ENCODE results near the gene RRAGA. TPM values are rescaled to one million over a fixed set of nuclear protein-coding genes. Genes with fewer than 3 reads are reported as not detected.
"Not testable (repeated sequence)": the region's sequence is repeated elsewhere in the genome, so short reads cannot be mapped to it uniquely, and the experiment has no call there.

Gene RRAGA
- total RNA-seq, 1 donor from 2014 or later = 56.8 TPM

DNA sequence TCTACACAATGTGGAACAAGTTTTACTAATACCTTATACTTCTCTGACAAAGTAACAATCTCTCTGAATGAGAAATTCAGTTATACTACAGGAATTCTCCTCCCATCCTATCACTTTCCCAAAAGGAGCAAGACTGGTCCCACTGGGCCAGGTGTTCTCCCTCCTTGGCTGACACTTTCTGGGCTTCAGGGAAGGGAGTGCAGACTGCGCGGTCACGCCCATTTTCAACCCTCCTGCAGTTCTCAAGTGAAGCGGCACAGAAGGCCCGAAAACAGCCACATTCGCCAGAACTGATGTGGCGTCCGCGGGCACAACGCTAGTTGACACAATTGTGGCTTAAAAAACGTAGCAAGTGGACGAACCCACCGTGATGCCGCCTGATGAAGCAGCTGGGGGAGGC is 16.8 kb upstream of the RRAGA start:
- no peak overlapping the region for H3K27ac Mint-ChIP-seq
- no peak overlapping the region for H3K4me3 Mint-ChIP-seq
- DNase-seq (ENCODE audit: low spot score) = no peak
- intact Hi-C loops (cut with micrococcal nuclease) = no loop called here
- peaks cover 9% of the 10 kb centered on the region for H3K27me3 Mint-ChIP-seq (ENCODE audit: insufficient read depth)
- H3K36me3 Mint-ChIP-seq (ENCODE audit: low read depth) = no peaks in the 10 kb centered on the region
- H3K4me1 Mint-ChIP-seq (ENCODE audit: low read depth) = no peaks in the 10 kb centered on the region
- H3K9me3 Mint-ChIP-seq = no peaks in the 10 kb centered on the region

DNA sequence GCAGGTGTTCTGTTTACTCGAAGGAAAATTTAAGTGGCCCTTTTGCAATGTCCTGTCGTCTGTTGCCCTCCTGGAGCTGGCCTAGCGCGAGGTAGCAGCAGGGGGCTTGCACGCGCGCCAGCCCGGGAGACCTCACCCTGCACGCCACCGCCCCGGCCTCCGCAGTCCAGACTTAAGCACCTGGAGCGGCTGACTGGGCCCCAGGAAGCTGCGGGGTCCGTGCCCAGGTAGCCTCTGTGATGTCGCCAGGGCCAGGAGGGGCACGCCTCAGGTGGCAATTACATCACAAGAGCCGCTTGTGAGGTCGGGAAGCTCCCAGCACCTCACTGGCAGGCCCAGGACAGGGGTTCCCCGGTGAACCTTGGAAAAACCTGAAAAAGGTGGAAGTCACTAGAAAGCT is 16.2 kb upstream of the RRAGA start, which contains the start of gene SAXO1:
SAXO1 (minus strand) TSS at position 195 of the 400 bp plus-strand sequence. CDS start 301 bp downstream, outside the sequence.
- intact Hi-C loops (cut with micrococcal nuclease) = no loop called here
- Mint-ChIP-seq H3K36me3 (ENCODE audit: low read depth) (no peaks in the 10 kb centered on the region), H3K4me1 (ENCODE audit: low read depth) (no peaks in the 10 kb centered on the region), H3K4me3 (no peak within 1 kb of the TSS), H3K27ac (no peak within 1 kb of the TSS), H3K27me3 (ENCODE audit: insufficient read depth) (peaks cover 9% of the 10 kb centered on the region), H3K9me3 (no peaks in the 10 kb centered on the region)
- DNase-seq (ENCODE audit: low spot score) = no peak

DNA sequence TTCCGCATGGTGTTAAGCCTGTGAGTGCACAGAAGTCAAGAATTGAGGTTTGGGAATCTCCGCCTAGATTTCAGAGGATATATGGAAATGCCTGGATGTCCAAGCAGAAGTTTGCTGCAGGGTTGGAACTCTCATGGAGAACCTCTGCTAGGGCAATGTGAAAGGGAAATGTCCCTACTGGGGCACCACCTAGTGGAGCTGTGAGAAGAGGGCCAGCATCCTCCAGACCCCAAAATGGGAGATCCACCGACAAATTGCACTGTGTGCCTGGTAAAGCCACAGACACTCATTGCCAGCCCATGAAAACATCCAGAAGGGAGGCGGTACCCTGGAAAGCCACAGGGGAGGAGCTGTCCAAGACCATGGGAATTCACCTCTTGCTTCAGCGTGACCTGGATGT is 12.6 kb upstream of the RRAGA start:
- intact Hi-C loops (cut with micrococcal nuclease) = no loop called here
- no peak for DNase-seq (ENCODE audit: low spot score)
- Mint-ChIP-seq H3K4me1 (ENCODE audit: low read depth) (no peaks in the 10 kb centered on the region), H3K27me3 (ENCODE audit: insufficient read depth) (peaks cover 5% of the 10 kb centered on the region), H3K9me3 (no peaks in the 10 kb centered on the region), H3K27ac (no peak overlapping the region), H3K36me3 (ENCODE audit: low read depth) (no peaks in the 10 kb centered on the region), H3K4me3 (no peak overlapping the region)

DNA sequence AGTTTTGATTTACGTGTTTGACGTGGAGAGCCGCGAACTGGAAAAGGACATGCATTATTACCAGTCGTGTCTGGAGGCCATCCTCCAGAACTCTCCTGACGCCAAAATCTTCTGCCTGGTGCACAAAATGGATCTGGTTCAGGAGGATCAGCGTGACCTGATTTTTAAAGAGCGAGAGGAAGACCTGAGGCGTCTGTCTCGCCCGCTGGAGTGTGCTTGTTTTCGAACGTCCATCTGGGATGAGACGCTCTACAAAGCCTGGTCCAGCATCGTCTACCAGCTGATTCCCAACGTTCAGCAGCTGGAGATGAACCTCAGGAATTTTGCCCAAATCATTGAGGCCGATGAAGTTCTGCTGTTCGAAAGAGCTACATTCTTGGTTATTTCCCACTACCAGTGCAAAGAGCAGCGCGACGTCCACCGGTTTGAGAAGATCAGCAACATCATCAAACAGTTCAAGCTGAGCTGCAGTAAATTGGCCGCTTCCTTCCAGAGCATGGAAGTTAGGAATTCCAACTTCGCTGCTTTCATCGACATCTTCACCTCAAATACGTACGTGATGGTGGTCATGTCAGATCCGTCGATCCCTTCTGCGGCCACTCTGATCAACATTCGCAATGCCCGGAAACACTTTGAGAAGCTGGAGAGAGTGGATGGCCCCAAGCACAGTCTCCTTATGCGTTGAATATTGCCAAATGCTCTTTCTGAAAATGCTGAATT is 850 bp downstream of the RRAGA start:
- peaks cover 43% of the 10 kb centered on the region for H3K4me1 Mint-ChIP-seq (ENCODE audit: low read depth)
- H3K4me3 Mint-ChIP-seq = peak overlapping the region; percentile 96
- intact Hi-C loops (cut with micrococcal nuclease) = loop anchor here (1.0 kb wide), 10 partner anchors 52 to 407 kb away; partner anchors contain the start of genes DENND4C, HAUS6, PLIN2 and RPS6
- H3K27ac Mint-ChIP-seq = peak overlapping the region; percentile 89
- H3K27me3 Mint-ChIP-seq (ENCODE audit: insufficient read depth) = no peaks in the 10 kb centered on the region
- H3K36me3 Mint-ChIP-seq (ENCODE audit: low read depth) = peaks cover 7% of the 10 kb centered on the region
- no peak for DNase-seq (ENCODE audit: low spot score)
- no peaks in the 10 kb centered on the region for H3K9me3 Mint-ChIP-seq

DNA sequence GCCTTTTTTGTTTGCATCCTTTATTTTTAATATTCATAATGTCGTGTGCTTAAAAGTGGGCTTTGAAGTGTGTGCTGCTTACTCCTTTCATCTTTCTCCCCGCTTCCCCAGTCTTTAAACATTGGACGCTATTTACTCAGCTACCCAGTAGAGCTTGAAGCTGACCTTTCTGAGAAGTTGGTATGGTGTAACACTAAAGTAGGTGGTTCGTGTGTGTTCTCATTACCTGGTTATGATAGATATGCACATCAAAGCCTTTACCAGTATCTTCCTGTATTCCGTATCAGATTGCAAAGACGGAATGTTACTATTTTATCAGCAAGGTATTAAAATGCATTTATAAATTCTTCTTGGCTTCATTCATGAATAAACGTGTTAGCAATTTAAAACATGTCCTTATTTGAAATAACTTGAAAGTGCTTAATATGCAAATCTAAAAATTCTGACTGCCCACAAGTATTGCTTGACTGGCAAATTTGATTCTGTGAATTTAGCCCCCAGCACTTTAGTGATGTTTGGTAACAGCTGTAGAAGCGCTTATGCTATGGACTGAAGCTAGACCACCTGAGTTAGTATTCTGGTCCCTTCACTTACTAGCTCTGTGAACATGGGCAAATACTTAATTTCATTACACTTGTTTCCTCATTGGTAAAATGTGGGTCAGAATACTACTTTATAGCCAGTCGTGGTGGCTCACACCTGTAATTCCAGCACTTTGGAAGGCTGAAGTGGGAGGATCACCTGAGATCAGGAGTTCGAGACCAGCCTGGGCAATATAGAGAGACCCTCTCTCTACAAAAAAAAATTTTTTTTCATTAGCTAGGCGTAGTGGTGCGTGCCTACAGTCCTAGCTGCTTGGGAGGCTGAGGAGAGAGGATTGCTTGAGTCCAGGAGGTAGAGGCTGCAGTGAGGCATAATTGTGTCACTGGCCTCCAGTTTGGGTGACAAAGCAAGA is 1.7 kb downstream of the RRAGA start:
- peak overlapping the region; percentile 89 for H3K27ac Mint-ChIP-seq
- peaks cover 43% of the 10 kb centered on the region for H3K4me1 Mint-ChIP-seq (ENCODE audit: low read depth)
- H3K9me3 Mint-ChIP-seq = no peaks in the 10 kb centered on the region
- H3K36me3 Mint-ChIP-seq (ENCODE audit: low read depth) = peaks cover 9% of the 10 kb centered on the region
- peak overlapping the region; percentile 96 for H3K4me3 Mint-ChIP-seq
- intact Hi-C loops (cut with micrococcal nuclease) = no loop called here
- no peaks in the 10 kb centered on the region for H3K27me3 Mint-ChIP-seq (ENCODE audit: insufficient read depth)
- DNase-seq (ENCODE audit: low spot score) = no peak

DNA sequence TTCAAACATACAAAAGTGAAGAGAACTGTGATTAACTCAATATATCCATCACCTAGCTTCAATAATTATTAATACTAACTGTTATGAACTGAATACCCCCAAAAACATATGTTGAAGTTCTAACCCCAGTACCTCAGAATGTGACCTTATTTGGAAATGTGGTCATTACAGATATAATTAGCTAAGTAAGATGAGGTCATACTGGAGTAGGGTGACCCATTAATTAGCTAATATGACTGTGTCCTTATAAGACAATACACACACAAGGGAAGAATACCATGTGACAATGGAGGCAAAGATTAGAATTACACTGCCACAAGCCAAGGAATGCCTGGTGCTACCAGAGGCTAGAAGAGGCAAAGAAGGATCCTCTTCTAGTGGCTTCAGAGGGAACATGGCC is 7.8 kb downstream of the RRAGA start:
- H3K4me1 Mint-ChIP-seq (ENCODE audit: low read depth) = peaks cover 5% of the 10 kb centered on the region
- H3K27ac Mint-ChIP-seq = no peak overlapping the region
- H3K4me3 Mint-ChIP-seq = no peak overlapping the region
- peaks cover 61% of the 10 kb centered on the region for H3K36me3 Mint-ChIP-seq (ENCODE audit: low read depth)
- H3K27me3 Mint-ChIP-seq (ENCODE audit: insufficient read depth) = no peaks in the 10 kb centered on the region
- intact Hi-C loops (cut with micrococcal nuclease) = no loop called here
- no peaks in the 10 kb centered on the region for H3K9me3 Mint-ChIP-seq
- no peak for DNase-seq (ENCODE audit: low spot score)

DNA sequence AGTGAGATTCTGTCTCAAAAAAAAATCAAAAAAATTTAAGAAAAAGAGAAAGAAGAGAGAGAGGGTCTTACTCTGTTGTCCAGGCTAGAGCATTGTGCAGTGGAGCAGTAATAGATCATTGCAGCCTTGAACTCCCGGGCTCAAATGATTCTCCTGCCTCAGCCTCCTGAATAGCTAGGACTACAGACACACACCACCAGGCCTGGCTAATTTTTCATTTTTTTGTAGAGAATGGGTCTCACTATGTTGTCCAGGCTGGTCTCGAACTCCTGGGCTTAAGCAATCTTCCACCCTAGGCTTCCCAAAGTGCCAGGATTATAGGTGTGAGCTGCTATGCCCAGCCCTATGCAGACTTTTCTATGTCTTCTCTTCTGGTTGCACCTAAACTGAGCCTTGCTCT is 25.0 kb downstream of the RRAGA start:
- intact Hi-C loops (cut with micrococcal nuclease) = no loop called here
- H3K27ac Mint-ChIP-seq = no peak overlapping the region
- peaks cover 38% of the 10 kb centered on the region for H3K36me3 Mint-ChIP-seq (ENCODE audit: low read depth)

DNA sequence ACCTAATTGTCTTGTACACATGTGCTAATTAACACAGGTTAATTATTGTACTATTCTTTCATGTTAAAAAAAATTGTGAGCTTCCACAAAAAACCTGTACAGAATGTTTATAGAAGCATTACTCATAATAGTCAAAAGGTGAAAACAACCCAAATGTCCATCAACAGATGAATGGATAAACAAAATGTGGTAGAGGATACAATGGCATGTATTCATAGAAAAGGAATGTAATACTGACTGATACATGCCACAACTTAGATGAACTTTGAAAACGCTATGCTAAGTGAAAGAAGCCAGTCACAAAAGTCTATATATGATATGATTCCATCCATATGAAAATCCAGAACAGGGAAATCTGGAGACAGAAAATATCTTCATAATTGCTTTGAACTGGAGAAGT is 25.6 kb downstream of the RRAGA start:
- H3K4me1 Mint-ChIP-seq (ENCODE audit: low read depth) = no peaks in the 10 kb centered on the region
- H3K27ac Mint-ChIP-seq = no peak overlapping the region
- H3K9me3 Mint-ChIP-seq = no peaks in the 10 kb centered on the region
- no peak overlapping the region for H3K4me3 Mint-ChIP-seq
- intact Hi-C loops (cut with micrococcal nuclease) = no loop called here
- no peak for DNase-seq (ENCODE audit: low spot score)
- peaks cover 36% of the 10 kb centered on the region for H3K36me3 Mint-ChIP-seq (ENCODE audit: low read depth)
- no peaks in the 10 kb centered on the region for H3K27me3 Mint-ChIP-seq (ENCODE audit: insufficient read depth)

More for the DNA sequence above, 25.0 kb downstream of the RRAGA start:
- no peak for DNase-seq (ENCODE audit: low spot score)
- Mint-ChIP-seq H3K4me1 (ENCODE audit: low read depth) (no peaks in the 10 kb centered on the region), H3K9me3 (no peaks in the 10 kb centered on the region), H3K4me3 (no peak overlapping the region), H3K27me3 (ENCODE audit: insufficient read depth) (no peaks in the 10 kb centered on the region)

DNA sequence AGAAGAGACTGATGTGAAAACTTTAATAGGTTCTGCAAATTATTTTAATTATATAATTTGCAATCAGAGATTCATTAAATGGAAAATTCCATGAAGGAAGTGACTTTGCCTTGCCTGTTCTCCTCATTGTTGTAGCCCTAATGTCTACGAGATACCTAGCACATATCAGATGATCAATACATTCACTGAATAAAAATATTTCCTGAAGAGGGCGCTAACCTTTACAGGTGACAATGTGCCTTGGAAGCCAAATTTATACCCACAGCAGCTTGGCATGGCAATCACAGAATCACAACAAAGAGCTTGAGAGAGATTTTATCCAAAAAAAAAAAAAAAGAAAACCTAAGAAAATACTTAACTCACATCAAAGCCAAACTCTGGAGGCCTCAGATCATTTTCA is 36.1 kb downstream of the RRAGA start:
- H3K36me3 Mint-ChIP-seq (ENCODE audit: low read depth) = peaks cover 26% of the 10 kb centered on the region
- intact Hi-C loops (cut with micrococcal nuclease) = loop anchor here (1.0 kb wide), 3 partner anchors 17 to 372 kb away; partner anchors contain the start of gene HAUS6
- no peaks in the 10 kb centered on the region for H3K27me3 Mint-ChIP-seq (ENCODE audit: insufficient read depth)
- H3K9me3 Mint-ChIP-seq = no peaks in the 10 kb centered on the region
- H3K4me3 Mint-ChIP-seq = no peak overlapping the region
- DNase-seq (ENCODE audit: low spot score) = no peak
- peaks cover 5% of the 10 kb centered on the region for H3K4me1 Mint-ChIP-seq (ENCODE audit: low read depth)
- H3K27ac Mint-ChIP-seq = peak overlapping the region; percentile 48

DNA sequence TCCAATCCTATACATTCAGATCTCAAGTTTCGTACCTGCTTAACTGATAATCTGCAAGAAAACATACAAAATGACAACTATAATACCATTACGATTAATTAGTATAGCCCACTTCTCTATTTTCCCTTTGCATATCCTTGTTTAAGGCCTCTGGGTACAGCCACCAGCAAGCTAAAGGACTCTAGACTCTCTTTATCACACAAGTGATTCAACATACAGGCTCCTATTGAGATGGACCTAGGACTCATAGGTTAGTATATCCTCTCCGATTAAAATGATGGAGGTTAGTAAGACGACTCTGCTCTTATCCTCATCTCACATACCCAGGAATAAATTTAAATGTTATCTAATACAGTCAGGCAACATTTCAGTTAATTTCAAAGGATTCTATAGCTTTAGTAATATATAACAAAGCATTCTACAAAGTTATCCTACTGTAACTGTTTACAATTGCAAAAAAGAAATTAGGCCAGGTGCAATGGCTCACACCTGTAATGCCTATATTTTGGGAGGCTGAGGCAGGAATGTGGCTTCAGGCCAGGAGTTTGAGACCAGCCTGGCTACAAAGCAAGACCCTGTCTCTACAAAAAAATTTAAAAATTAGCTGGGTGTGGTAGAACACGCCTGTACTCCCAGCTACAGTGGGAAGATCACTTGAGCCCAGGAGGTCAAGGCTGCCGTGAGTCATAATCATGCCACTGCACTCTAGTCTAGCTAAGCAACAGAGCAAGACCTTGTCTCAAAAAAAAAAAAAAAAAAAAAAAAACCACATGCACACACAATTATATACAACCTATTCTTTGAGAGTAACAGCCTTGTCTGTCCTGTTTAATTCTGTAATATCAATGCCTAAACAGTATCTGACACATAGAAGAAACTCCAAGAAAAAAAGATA is 38.1 kb downstream of the RRAGA start:
- H3K27ac Mint-ChIP-seq = no peak overlapping the region
- peaks cover 29% of the 10 kb centered on the region for H3K36me3 Mint-ChIP-seq (ENCODE audit: low read depth)
- intact Hi-C loops (cut with micrococcal nuclease) = no loop called here
- no peak overlapping the region for H3K4me3 Mint-ChIP-seq
- no peak for DNase-seq (ENCODE audit: low spot score)
- no peaks in the 10 kb centered on the region for H3K9me3 Mint-ChIP-seq
- H3K4me1 Mint-ChIP-seq (ENCODE audit: low read depth) = peaks cover 5% of the 10 kb centered on the region
- no peaks in the 10 kb centered on the region for H3K27me3 Mint-ChIP-seq (ENCODE audit: insufficient read depth)

DNA sequence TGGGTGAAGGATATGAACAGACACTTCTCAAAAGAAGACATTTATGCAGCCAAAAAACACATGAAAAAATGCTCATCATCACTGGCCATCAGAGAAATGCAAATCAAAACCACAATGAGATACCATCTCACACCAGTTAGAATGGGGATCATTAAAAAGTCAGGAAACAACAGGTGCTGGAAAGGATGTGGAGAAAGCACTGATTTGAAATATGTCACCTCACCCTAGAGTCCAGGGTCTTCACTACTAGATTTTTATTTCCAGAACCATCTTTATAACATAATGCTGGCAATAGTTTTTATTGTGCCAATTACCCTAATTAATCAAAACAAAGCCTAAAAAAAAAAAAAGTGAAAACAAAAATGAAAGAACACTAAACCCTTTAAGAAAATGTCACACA is 48.2 kb downstream of the RRAGA start:
- DNase-seq (ENCODE audit: low spot score); H3K27me3 Mint-ChIP-seq (ENCODE audit: insufficient read depth); H3K9me3 Mint-ChIP-seq; intact Hi-C loops (cut with micrococcal nuclease): not testable (repeated sequence)
- peaks cover 23% of the 10 kb centered on the region for H3K36me3 Mint-ChIP-seq (ENCODE audit: low read depth)
- peaks cover 29% of the 10 kb centered on the region for H3K4me1 Mint-ChIP-seq (ENCODE audit: low read depth)
- peak overlapping the region; percentile 23 for H3K4me3 Mint-ChIP-seq
- peak overlapping the region; percentile 16 for H3K27ac Mint-ChIP-seq

Data from activated T-helper 1 cell treated with anti-CD3 and anti-CD28 coated beads, Interleukin-12 subunit alpha, Interleukin-12 subunit beta, Interleukin-2, Interleukin-4 antibody, amounts not matched to agents 30 ng/mL and 10 ng/mL and 1 ng/mL, durations not matched to agents 14 hours and 24 hours and 36 hours (primary cell).